GF-D8 (cell line): ENCODE data around the gene CPSF7.
"Not testable (repeated sequence)": the region's sequence is repeated elsewhere in the genome, so short reads cannot be mapped to it uniquely, and the experiment has no call there.

Experiments
- DNase-seq: peaks from one replicate; lab custom pipeline; 2025; lab: John Stamatoyannopoulos, UW

The CPSF7 gene

DNA sequence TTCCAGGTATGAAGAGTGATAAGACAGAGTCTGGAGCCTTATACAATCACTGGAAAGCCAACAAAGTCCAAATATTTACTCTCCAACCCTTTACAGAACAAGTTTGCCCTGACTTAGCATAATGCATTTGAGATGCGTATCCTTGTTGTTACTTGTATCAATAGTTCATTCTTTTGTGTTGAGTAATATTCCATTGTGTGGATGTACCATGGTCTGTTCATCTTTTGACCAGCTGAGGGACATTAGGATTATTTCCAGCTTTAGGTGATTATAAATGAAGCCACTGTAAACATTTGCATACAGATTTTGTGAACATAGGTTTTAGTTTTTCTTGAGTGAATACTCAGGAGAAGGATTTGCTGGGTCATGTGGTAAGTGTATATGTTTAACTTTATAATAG, 9.8 kb upstream of the CPSF7 start:
- DNase-seq, result no peak

- no peak for DNase-seq
These were observed 7.7 kb upstream of the CPSF7 start for GRCh38 chr11:61437496-61437895.

DNA sequence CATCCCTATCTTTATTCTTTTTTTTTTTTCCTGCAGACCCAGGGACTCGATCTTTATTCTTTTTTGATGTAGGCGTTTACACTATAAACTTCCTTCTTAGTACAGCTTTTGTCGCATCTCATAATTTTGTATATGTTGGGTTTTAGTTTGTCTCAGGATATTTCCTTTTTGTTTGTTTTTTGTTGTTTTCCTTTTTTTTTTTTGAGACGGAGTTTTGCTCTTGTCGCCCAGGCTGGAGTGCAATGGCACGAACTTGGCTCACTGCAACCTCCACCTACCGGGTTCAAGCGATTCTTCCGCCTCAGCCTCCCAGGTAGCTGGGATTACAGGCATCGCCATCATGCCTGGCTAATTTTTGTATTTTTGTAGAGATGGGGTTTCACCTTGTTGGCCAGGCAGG, 1.1 kb upstream of the CPSF7 start:
- not testable (repeated sequence) for DNase-seq

GRCh38 chr11:61429346-61429690, 457 bp downstream of the CPSF7 start:
- peak; percentile 6 for DNase-seq

GRCh38 chr11:61425367-61426131, 4.2 kb downstream of the CPSF7 start:
- DNase-seq, result no peak

GRCh38 chr11:61422226-61422625, 7.5 kb downstream of the CPSF7 start:
- DNase-seq, result no peak

GRCh38 chr11:61418136-61418535, 11.6 kb downstream of the CPSF7 start:
- DNase-seq, result no peak

- peak; percentile 88 for DNase-seq
These were observed 12.1 kb downstream of the CPSF7 start for GRCh38 chr11:61417670-61418069.

GRCh38 chr11:61416941-61417340, 12.8 kb downstream of the CPSF7 start:
- no peak for DNase-seq

DNA sequence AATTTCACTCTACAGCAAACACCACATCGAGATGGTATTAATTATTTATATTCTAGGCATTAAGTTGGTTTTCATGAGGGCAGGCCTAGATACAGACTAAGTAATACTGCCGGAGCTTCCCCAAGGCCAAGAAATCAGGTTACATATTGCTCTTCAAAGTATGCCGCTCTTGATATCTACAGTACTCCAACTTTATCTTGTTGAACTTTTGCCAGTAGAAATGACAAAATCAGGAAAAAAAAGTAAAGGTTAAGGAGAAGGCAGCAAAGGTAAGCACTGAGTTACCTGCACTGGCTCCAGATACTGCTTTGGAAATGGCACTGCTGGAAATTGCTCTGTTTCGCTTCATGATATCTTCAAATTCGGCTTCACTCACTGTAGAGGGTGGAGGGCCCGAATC, 14.4 kb downstream of the CPSF7 start:
- DNase-seq, result no peak

GRCh38 chr11:61414547-61414946, 15.2 kb downstream of the CPSF7 start:
- DNase-seq, result no peak

GRCh38 chr11:61413496-61413895, 16.3 kb downstream of the CPSF7 start:
- no peak for DNase-seq

DNA sequence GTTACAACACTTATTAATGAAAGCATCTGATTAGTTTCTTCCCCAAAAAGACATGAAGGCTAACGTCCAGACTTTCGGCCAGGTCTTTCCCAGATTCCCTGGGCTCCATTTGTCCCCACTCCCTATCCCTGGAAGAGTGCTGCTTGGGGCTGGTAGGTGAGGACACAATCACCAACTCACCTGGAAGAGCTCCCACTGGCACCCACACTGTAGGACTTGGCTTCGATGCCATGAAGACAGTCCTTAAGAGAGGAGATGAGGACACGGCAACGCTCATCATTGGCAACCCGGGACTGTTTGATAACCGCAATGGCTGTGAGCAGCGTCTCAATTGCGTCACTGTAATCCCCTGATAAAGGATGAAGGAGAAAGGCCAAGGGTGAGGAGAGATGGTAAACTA, 18.2 kb downstream of the CPSF7 start:
- no peak for DNase-seq

DNA sequence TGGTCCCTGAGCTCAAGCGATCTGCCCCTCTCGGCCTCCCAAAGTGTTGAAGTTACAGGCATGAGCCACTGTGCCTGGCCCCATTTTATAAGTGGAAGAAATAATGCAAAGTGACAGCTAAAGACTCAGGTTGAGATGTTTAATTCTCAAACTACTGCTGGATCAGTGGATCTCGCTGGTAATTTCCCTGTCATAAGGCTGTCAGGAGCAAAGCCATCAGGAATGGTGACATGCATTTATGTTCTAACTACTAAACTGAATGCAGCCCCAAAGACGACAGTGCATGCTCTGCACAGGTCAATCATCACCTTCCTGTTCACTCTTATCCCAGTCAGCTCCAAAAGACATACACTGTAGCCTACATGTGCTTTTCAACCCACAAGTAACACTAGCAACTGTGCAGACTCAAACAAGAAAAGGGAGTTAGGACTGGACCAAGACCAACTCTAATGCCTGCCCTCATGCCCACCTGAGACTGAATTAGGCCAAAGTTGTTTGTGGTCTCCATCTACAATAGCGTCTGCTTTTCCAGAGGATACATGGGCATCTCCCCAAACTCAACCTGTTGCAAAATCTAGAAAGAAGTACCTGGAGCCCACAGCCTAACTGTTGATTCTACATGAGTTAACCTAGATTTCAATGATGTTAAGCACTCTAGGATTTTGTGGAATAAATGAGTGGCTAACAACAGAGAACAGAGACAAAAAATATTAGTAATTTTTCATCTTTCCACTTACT, 22.6 kb downstream of the CPSF7 start:
- no peak for DNase-seq

- no peak for DNase-seq
These were observed 23.7 kb downstream of the CPSF7 start for GRCh38 chr11:61406067-61406466.

DNA sequence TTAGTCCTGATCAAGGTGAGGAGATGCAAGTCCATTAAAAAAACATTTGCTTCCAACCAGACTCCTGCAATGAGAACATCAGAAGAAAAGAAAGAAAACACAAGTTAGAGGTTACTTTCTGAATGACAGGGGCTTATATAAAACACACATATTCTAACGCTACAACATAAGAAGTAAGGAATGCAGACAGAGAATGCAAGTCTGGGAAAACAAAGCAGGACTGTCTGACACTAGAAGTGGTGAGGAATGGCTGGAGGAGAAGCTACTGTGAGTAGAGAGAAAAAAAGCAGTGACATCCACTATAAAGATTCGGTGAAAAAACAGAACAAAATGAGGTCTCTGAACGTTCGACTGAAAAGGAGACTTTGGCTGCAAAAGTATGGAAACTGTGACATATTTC, 25.1 kb downstream of the CPSF7 start:
- no peak for DNase-seq

DNA sequence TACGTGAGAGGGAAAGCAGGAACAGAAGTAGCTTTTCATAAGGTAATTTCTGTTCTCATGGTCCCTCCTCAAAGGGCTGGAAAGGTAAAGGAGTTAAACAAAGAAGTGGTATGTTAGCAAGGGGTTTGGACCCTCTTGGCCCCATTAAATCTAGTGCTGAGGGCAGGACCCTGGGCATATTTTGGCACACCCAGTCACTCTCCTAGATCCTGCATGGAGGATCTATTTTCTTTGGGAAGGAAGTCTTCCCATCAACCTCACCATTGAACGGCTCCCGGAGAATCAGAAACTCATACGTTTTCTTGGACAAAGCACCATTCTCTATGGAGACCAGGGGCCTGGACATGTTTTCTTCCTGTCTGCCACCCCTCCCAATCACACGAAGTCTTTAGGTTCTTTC, 25.7 kb downstream of the CPSF7 start:
- DNase-seq, result no peak

- DNase-seq, result no peak
These were observed 26.1 kb downstream of the CPSF7 start for GRCh38 chr11:61403658-61404057.

GRCh38 chr11:61401573-61401972, 28.2 kb downstream of the CPSF7 start:
- no peak for DNase-seq

- no peak for DNase-seq
These were observed 28.6 kb downstream of the CPSF7 start for GRCh38 chr11:61401173-61401572.

- DNase-seq, result peak; percentile 5
These were observed 36.7 kb downstream of the CPSF7 start for GRCh38 chr11:61392981-61393595.

DNA sequence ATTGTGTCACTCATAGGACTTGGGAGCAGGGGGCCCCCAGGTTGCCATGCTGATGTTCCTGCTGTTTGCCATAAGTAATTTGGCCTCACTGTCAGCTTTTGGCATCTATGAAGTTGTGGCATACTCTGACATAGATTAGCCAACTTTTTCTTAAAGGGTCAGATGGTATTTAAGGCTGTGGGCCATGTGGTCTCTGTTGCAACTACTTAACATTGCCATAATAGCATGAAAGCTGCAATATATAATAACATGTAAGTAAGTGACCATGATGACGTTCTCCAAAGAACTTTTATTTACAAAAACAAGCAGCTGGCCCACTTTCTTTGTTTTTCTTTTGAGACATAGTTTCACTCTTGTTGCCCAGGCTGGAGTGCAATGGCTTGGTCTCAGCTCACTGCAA, 39.6 kb downstream of the CPSF7 start:
- DNase-seq, result peak; percentile 40
